MM.1S (cell line): Measurements from ENCODE around the gene RAB8A.
A peak's percentile ranks its signal among the peaks of the same experiment; 100 is the strongest.

Experiments
- DNase-seq: peaks from one replicate; pipeline ENCODE4 v3.0.0-alpha.2; 2015
- H2AFZ ChIP-seq: fragments of 300-600 bp; sonication (generic); 2 replicates; pipeline ENCODE4 v1.6.0; 2016; ENCODE audit warnings: antibody characterized with exemption, low read length
- H3F3A ChIP-seq: fragments of 300-600 bp; sonication (generic); 2 replicates; pipeline ENCODE4 v1.6.1; 2016; ENCODE audit warnings: mild to moderate bottlenecking, antibody characterized with exemption, low read length, moderate library complexity, mixed read lengths; ENCODE audit not compliant: insufficient read depth
- H3K27ac ChIP-seq: fragments of 300-600 bp; sonication (generic); 2 replicates; pipeline ENCODE4 v1.5.1; 2016; ENCODE audit warnings: mild to moderate bottlenecking, low read length
- H3K27me3 ChIP-seq: fragments of 300-600 bp; sonication (generic); replicated peaks from 2 replicates; pipeline ENCODE4 v1.6.0; 2016; ENCODE audit warnings: low read length; ENCODE audit not compliant: insufficient read depth
- H3K36me3 ChIP-seq: fragments of 300-600 bp; sonication (generic); replicated peaks from 2 replicates; pipeline ENCODE4 v1.6.1; 2016; ENCODE audit warnings: mild to moderate bottlenecking, low read length, mixed read lengths; ENCODE audit not compliant: insufficient read depth
- H3K4me1 ChIP-seq: fragments of 300-600 bp; sonication (generic); 2 replicates; pipeline ENCODE4 v1.6.1; 2016; ENCODE audit warnings: low read length, mixed read lengths
- H3K4me2 ChIP-seq: fragments of 300-600 bp; sonication (generic); 2 replicates; pipeline ENCODE4 v1.6.0; 2016; ENCODE audit warnings: low read depth, low read length
- H3K4me3 ChIP-seq: fragments of 300-600 bp; sonication (generic); 2 replicates; pipeline ENCODE4 v1.5.1; 2016; ENCODE audit warnings: low read length, mixed read lengths
- H3K79me2 ChIP-seq: fragments of 300-600 bp; sonication (generic); 2 replicates; pipeline ENCODE4 v1.6.1; 2016; ENCODE audit warnings: mixed run types, low read length, mixed read lengths
- H3K9ac ChIP-seq: fragments of 300-600 bp; sonication (generic); 2 replicates; pipeline ENCODE4 v1.6.1; 2016; ENCODE audit warnings: low read length, mixed read lengths
- H3K9me2 ChIP-seq: fragments of 300-600 bp; sonication (generic); replicated peaks from 2 replicates; pipeline ENCODE4 v1.6.1; 2016; ENCODE audit warnings: mild to moderate bottlenecking, low read length, mixed read lengths; ENCODE audit not compliant: insufficient read depth
- H3K9me3 ChIP-seq: fragments of 300-600 bp; sonication (generic); replicated peaks from 2 replicates; pipeline ENCODE4 v1.6.1; 2016; ENCODE audit warnings: mild to moderate bottlenecking, low read length, mixed read lengths; ENCODE audit not compliant: insufficient read depth
- H4K20me1 ChIP-seq: fragments of 300-600 bp; sonication (generic); 2 replicates; pipeline ENCODE4 v1.6.1; 2016; ENCODE audit warnings: mild to moderate bottlenecking, low read length, moderate library complexity, mixed read lengths; ENCODE audit not compliant: insufficient read depth
- CTCF ChIP-seq: fragments of 300-600 bp; sonication (generic); IDR thresholded peaks from 2 replicates; pipeline ENCODE4 v1.5.1; 2016; ENCODE audit warnings: antibody characterized with exemption, low read length, mixed read lengths
- EZH2 ChIP-seq: fragments of 300-600 bp; sonication (generic); optimal IDR thresholded peaks from 2 replicates; pipeline ENCODE3; 2017; ENCODE audit warnings: low read depth, mild to moderate bottlenecking, antibody characterized with exemption, low read length, mixed read lengths
- EZH2phosphoT487 ChIP-seq: fragments of 300-600 bp; sonication (generic); IDR thresholded peaks from 2 replicates; pipeline ENCODE4 v1.6.1; 2018; ENCODE audit warnings: antibody characterized with exemption, low read length

The RAB8A gene

GRCh38 chr19:16112778-16113177 lies 1.1 kb downstream of the RAB8A start:
- H3K9ac ChIP-seq, result peak overlapping the region; percentile 97
- no peaks in the 10 kb centered on the region for H3K9me2 ChIP-seq
- peaks cover 62% of the 10 kb centered on the region for H3K79me2 ChIP-seq
- peak; percentile 34 for DNase-seq
- H2AFZ ChIP-seq, result no peak overlapping the region
- no peak for TF ChIP-seq CTCF
- no peak for TF ChIP-seq EZH2
- no peak for TF ChIP-seq EZH2phosphoT487
- no peaks in the 10 kb centered on the region; the same call in 1 of the 2 replicates for H3K36me3 ChIP-seq
- no peaks in the 10 kb centered on the region for H3K9me3 ChIP-seq
- no peaks in the 10 kb centered on the region for H3K27me3 ChIP-seq
- H3K4me3 ChIP-seq, result peak overlapping the region; percentile 96
- peaks cover 53% of the 10 kb centered on the region for H3K4me1 ChIP-seq
- peaks cover 47% of the 10 kb centered on the region for H3F3A ChIP-seq
- H4K20me1 ChIP-seq, result no peaks in the 10 kb centered on the region
- H3K4me2 ChIP-seq, result peak overlapping the region; percentile 88
- H3K27ac ChIP-seq, result peak overlapping the region; percentile 71; the same call in 1 of the 2 replicates

GRCh38 chr19:16113727-16114126 lies 2.0 kb downstream of the RAB8A start:
- no peaks in the 10 kb centered on the region for H4K20me1 ChIP-seq
- H3K36me3 ChIP-seq, result no peaks in the 10 kb centered on the region; the same call in 1 of the 2 replicates
- peak overlapping the region; percentile 22; the same call in 1 of the 2 replicates for H3K4me2 ChIP-seq
- peak overlapping the region; percentile 71; the same call in 1 of the 2 replicates for H3K27ac ChIP-seq
- no peaks in the 10 kb centered on the region for H3K9me3 ChIP-seq
- H3K27me3 ChIP-seq, result no peaks in the 10 kb centered on the region
- peaks cover 62% of the 10 kb centered on the region for H3K4me1 ChIP-seq
- H3F3A ChIP-seq, result peaks cover 56% of the 10 kb centered on the region
- no peaks in the 10 kb centered on the region for H3K9me2 ChIP-seq
- no peak overlapping the region for H3K4me3 ChIP-seq
- H2AFZ ChIP-seq, result no peak overlapping the region
- no peak overlapping the region for H3K9ac ChIP-seq
- peaks cover 62% of the 10 kb centered on the region for H3K79me2 ChIP-seq
- peak; percentile 67 for DNase-seq
- TF ChIP-seq EZH2phosphoT487 (no peak), EZH2 (no peak), CTCF (peak; percentile 19)

GRCh38 chr19:16115301-16116039 lies 3.8 kb downstream of the RAB8A start:
- Histone ChIP-seq H3K4me2 (peak overlapping the region; percentile 34; the same call in 1 of the 2 replicates), H3F3A (peaks cover 69% of the 10 kb centered on the region), H3K27ac (peak overlapping the region; percentile 96; the same call in 1 of the 2 replicates), H3K36me3 (no peaks in the 10 kb centered on the region; the same call in 1 of the 2 replicates), H2AFZ (no peak overlapping the region), H4K20me1 (no peaks in the 10 kb centered on the region), H3K79me2 (peaks cover 69% of the 10 kb centered on the region), H3K4me1 (peaks cover 75% of the 10 kb centered on the region), H3K9me3 (no peaks in the 10 kb centered on the region), H3K27me3 (no peaks in the 10 kb centered on the region), H3K9me2 (no peaks in the 10 kb centered on the region), H3K4me3 (no peak overlapping the region), H3K9ac (peak overlapping the region; percentile 4; the same call in 1 of the 2 replicates)
- no peak for DNase-seq
- TF ChIP-seq EZH2phosphoT487 (no peak), CTCF (no peak), EZH2 (no peak)
